ENCODE measurements around the gene KDM1B.
"Not testable (repeated sequence)": the region's sequence is repeated elsewhere in the genome, so short reads cannot be mapped to it uniquely, and the experiment has no call there.

Gene KDM1B

GRCh38 chr6:18153311-18153703 lies 1.9 kb upstream of the KDM1B start:
- DNase-seq = no peak

- peak; percentile 99 for DNase-seq
These were observed 594 bp upstream of the KDM1B start, which contains the start of gene TPMT for GRCh38 chr6:18154507-18155149. TSS of gene TPMT (minus strand) at chr6:18155077. CDS start at chr6:18149127, 5,950 bp downstream.

GRCh38 chr6:18155864-18156421 lies 721 bp downstream of the KDM1B start:
- peak; percentile 94 for DNase-seq

GRCh38 chr6:18160911-18161310 lies 5.7 kb downstream of the KDM1B start:
- DNase-seq = no peak

GRCh38 chr6:18161431-18161830 lies 6.2 kb downstream of the KDM1B start:
- no peak for DNase-seq

DNA sequence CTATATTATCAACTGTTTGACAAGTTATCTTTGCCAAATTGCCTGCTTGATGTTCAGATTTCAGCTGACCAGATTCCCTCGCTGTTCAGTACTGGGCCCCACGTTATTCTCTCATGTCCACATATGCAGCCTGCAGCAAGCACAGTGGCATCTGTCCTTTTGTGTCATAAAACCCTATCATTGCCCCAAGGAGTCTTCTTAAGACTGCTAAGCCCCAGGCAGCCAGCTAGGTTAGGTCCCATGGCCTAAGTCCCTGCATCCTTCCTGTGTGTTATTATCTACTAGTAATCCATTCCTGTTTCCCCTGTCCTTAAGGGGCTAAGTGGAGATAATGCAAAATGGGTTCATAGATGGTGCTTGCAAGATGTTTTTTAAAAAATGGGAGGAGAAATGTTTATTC lies 7.2 kb downstream of the KDM1B start:
- no peak for DNase-seq

DNA sequence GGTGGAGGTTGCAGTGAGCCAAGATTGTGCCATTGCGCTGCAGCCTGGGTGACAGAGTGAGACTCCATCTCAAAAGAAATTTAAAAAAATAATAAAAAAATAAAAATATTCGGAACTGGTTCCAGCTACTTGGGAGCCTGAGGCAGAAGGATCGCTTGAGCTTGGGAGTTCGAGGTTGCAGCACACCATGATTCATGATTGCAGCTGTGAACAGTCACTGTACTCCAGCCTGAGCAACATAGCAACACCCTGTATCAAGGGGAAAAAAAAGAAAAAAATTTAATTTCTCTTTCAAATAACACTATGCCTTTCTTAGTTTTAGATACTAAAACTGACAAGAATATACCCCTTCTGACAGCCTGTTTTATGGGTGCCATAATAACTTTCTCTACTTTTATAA lies 10.5 kb downstream of the KDM1B start:
- DNase-seq = no peak

DNA sequence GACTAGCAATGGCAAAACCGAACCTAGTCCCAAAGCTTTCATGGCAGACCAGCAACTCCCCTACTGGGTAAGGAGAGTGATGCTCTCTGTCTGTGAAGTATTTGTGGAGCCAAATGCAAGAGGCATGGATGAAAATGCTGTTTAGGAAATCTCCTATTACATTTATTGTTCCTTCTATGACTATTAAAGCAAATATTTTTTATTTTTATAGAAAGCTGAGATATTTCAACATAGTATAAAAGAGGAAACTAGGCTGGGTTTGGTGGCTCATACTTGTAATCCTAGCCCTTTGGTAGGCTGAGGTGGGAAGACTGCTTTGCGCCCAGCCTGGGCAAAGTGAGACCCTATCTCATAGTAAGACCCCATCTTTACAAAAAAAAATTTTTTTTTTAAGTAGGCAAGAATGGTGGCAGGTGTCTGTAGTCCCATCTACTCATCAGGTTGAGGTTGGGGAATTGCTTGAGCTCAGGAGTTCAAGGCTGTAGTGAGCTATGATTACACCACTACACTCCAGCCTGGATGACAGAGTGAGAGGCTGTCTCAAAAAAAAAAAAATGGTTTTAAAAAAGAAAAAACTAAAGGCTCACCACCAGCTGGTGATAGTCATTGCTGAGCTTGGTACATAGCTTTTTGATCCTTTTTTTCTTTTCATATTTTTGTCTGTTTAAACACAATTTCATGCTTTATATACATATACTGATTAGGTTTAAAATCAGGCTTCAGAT lies 11.3 kb downstream of the KDM1B start:
- no peak for DNase-seq

- DNase-seq = no peak
These were observed 13.0 kb downstream of the KDM1B start for GRCh38 chr6:18168264-18168663.

GRCh38 chr6:18171871-18172270 lies 16.6 kb downstream of the KDM1B start:
- DNase-seq = no peak

- not testable (repeated sequence) for DNase-seq
These were observed 21.0 kb downstream of the KDM1B start for GRCh38 chr6:18176198-18176597.

DNA sequence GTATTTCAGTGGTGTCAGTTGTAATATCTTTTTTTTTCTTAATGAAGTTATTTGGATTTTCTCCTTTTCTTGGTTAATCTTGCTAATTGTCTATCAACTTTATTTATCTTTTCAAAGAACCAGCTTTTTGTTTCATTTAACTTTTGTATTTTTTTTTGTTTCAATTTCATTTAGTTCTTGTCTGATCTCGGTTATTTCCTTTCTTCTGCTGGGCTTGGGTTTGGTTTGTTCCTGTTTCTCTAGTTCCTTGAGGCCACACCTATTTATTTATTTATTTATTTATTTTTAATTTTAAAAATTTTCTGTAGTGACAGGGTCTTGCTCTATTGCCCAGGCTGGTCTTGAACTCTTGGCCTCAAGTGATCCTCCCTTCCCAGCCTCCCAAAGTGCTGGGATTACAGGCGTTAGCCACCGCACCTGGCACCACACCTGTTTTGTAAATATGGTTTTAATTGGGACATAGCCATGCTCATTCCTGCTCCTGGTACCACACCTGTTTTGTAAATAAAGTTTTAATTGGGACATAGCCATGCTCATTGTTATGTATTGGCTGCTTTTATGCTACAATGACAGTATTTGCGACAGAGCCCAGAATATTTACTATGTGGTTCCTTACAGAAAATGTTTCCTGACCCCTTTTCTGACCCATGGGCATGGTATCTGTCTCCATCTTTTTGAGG lies 22.2 kb downstream of the KDM1B start:
- peak; percentile 29 for DNase-seq

- DNase-seq = no peak
These were observed 23.9 kb downstream of the KDM1B start for GRCh38 chr6:18178960-18179615.

GRCh38 chr6:18179770-18180356 lies 24.6 kb downstream of the KDM1B start:
- no peak for DNase-seq

GRCh38 chr6:18182568-18182967 lies 27.3 kb downstream of the KDM1B start:
- DNase-seq = no peak

DNA sequence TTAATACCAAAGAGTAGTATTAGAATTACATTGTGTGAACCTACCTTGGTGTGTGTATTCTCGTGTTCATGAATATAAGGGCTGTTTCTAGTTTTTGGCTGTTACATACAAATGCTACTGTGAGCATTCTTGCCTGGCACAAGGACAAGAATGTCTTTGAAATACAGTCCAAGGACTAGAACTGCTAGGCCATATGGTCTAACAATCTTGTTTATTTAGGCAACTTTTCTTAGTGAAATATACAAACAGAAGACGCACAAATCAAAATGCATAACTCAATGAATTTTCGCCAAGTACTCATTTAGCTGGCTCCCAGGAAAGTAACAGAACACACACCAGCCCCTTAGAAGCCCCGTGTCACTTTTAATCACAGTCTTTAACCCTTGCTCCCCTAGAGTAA lies 28.5 kb downstream of the KDM1B start:
- no peak for DNase-seq

- no peak for DNase-seq
These were observed 30.4 kb downstream of the KDM1B start for GRCh38 chr6:18185624-18186023.

DNA sequence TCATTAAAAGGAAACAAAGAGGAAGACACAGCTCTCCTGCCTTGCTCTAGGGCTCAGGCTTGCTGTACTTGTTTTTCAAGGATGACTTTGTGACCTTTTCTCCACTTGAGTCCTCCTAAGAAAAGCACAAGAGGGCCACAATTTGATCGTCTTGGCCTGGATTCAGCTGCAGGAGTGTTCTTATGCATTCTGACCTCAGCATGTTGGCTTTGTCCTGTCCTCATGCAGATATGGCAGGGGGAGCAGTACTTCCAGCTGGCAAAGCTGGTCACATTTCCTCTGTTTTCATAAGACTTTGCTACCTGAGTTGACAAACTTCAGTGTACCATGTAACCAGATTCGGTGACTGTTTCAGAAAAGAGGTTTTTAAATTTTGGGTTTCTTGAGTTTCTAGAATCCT lies 30.8 kb downstream of the KDM1B start:
- DNase-seq = no peak

- no peak for DNase-seq
These were observed 31.5 kb downstream of the KDM1B start for GRCh38 chr6:18186540-18187250.

DNA sequence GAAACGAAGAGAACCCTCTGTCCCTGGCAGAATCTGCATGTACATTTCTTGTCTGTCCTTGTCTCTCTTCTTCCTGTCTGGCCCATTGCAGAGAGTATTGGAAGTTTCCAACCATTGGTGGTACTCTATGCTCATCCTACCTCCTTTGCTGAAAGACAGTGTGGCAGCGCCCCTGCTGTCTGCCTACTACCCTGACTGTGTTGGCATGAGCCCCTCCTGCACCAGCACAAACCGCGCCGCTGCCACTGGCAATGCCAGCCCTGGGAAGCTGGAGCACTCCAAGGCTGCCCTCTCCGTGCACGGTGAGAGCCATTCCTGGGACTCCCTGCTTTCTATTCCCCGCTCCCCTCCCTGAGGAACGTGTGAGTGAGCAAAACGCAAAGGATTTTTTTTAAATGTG lies 32.5 kb downstream of the KDM1B start:
- no peak for DNase-seq

DNA sequence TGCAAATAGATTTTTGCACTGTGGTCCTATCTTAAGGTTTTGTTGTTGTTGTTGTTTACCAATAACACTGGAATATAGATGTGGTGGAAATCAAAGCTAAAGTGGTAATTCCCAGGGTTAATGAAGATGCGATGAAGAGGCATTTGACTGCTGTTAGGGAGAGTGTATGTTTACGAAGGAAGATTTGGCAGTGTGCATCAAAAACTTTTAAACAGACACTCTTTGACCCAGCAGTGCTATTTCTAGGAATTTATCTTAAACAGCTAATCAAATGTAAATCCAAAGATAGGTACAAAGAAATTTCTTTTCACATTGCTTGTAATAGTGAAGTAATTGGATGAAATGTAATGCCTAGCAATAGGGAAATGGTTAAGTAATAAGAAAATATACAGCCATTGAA lies 34.0 kb downstream of the KDM1B start:
- DNase-seq = no peak

GRCh38 chr6:18192026-18192425 lies 36.8 kb downstream of the KDM1B start:
- no peak for DNase-seq
